Skin epidermis (tissue), 12 donors: ENCODE measurements around the gene CERS3.

Experiments
- H3K27ac ChIP-seq, 21 experiments: fragments of 200-600 bp; sonication (generic) in 11 of 21; one replicate each; pipeline ENCODE4 v1.5.0; 2020; ENCODE audit warnings: mild to moderate bottlenecking in 3 of 21, inconsistent platforms in 2 of 21, moderate library complexity in 2 of 21
- H3K4me3 ChIP-seq, 7 experiments: fragments of 200-600 bp; sonication (generic) in 2 of 7; one replicate each; pipeline ENCODE4 v1.5.0; 2020; ENCODE audit warnings: inconsistent platforms in 2 of 7, mild to moderate bottlenecking in 2 of 7, moderate library complexity in 1 of 7

Gene CERS3

GRCh38 chr15:100528833-100529428 lies at the start of gene CERS3:
CERS3 (minus strand) TSS chr15:100528950; CDS start chr15:100501849, 27,101 bp downstream.
- H3K4me3 ChIP-seq, result peak within 1 kb of the TSS; percentile 20 to 48 (median 31)
- H3K27ac ChIP-seq, result peak within 1 kb of the TSS in 20 of 21 experiments; percentile 17 to 86 (median 76)

- Histone ChIP-seq H3K27ac (no peak overlapping the region), H3K4me3 (no peak overlapping the region)
These were observed 44.8 kb upstream of the CERS3 start for GRCh38 chr15:100573526-100573925.

- H3K4me3 ChIP-seq, result no peak overlapping the region
- H3K27ac ChIP-seq, result peak overlapping the region in 1 of 21 experiments; percentile 33
These were observed 43.7 kb upstream of the CERS3 start for GRCh38 chr15:100572362-100572983.

- H3K27ac ChIP-seq, result peak overlapping the region in 1 of 21 experiments; percentile 33
- H3K4me3 ChIP-seq, result no peak overlapping the region
These were observed 42.9 kb upstream of the CERS3 start for GRCh38 chr15:100571592-100572167.

GRCh38 chr15:100570735-100571313 lies 42.1 kb upstream of the CERS3 start:
- Histone ChIP-seq H3K4me3 (no peak overlapping the region), H3K27ac (no peak overlapping the region)

- H3K27ac ChIP-seq, result no peak overlapping the region
- no peak overlapping the region for H3K4me3 ChIP-seq
These were observed 41.5 kb upstream of the CERS3 start for GRCh38 chr15:100570275-100570674.

- Histone ChIP-seq H3K27ac (no peak overlapping the region), H3K4me3 (no peak overlapping the region)
These were observed 40.6 kb upstream of the CERS3 start for GRCh38 chr15:100569391-100569790.

GRCh38 chr15:100566850-100567628 lies 38.3 kb upstream of the CERS3 start:
- no peak overlapping the region for H3K4me3 ChIP-seq
- no peak overlapping the region for H3K27ac ChIP-seq

GRCh38 chr15:100565591-100565990 lies 36.8 kb upstream of the CERS3 start:
- Histone ChIP-seq H3K27ac (peak overlapping the region in 1 of 21 experiments; percentile 9), H3K4me3 (no peak overlapping the region)

- Histone ChIP-seq H3K4me3 (no peak overlapping the region), H3K27ac (peak overlapping the region in 1 of 21 experiments; percentile 5)
These were observed 31.6 kb upstream of the CERS3 start for GRCh38 chr15:100560323-100560722.

- Histone ChIP-seq H3K4me3 (no peak overlapping the region), H3K27ac (peak overlapping the region in 4 of 21 experiments; percentile 17 to 62 (median 22))
These were observed 30.6 kb upstream of the CERS3 start for GRCh38 chr15:100559330-100559729.

GRCh38 chr15:100558771-100559254 lies 30.1 kb upstream of the CERS3 start:
- Histone ChIP-seq H3K4me3 (peak overlapping the region in 1 of 7 experiments; percentile 17), H3K27ac (peak overlapping the region in 4 of 21 experiments; percentile 1 to 48 (median 36))

- no peak overlapping the region for H3K27ac ChIP-seq
- no peak overlapping the region for H3K4me3 ChIP-seq
These were observed 24.7 kb upstream of the CERS3 start for GRCh38 chr15:100553468-100553867.

- no peak overlapping the region for H3K4me3 ChIP-seq
- no peak overlapping the region for H3K27ac ChIP-seq
These were observed 19.2 kb upstream of the CERS3 start for GRCh38 chr15:100547961-100548360.

- H3K4me3 ChIP-seq, result no peak overlapping the region
- no peak overlapping the region for H3K27ac ChIP-seq
These were observed 16.2 kb upstream of the CERS3 start for GRCh38 chr15:100544946-100545345.

- Histone ChIP-seq H3K4me3 (no peak overlapping the region), H3K27ac (no peak overlapping the region)
These were observed 15.6 kb upstream of the CERS3 start for GRCh38 chr15:100544338-100544841.

GRCh38 chr15:100542290-100542689 lies 13.5 kb upstream of the CERS3 start:
- Histone ChIP-seq H3K27ac (peak overlapping the region in 1 of 21 experiments; percentile 7), H3K4me3 (no peak overlapping the region)

GRCh38 chr15:100537331-100537730 lies 8.6 kb upstream of the CERS3 start:
- H3K27ac ChIP-seq, result peak overlapping the region in 6 of 21 experiments; percentile 11 to 77 (median 53)
- no peak overlapping the region for H3K4me3 ChIP-seq

- Histone ChIP-seq H3K4me3 (no peak overlapping the region), H3K27ac (peak overlapping the region in 5 of 21 experiments; percentile 37 to 77 (median 57))
These were observed 8.0 kb upstream of the CERS3 start for GRCh38 chr15:100536733-100537132.
